B cell (primary cell): ENCODE results near the gene AFF3. TPM values are rescaled to one million over a fixed set of nuclear protein-coding genes. Genes with fewer than 3 reads are reported as not detected.

Experiments used
- ATAC-seq: fragments of 200-7000 bp; cut with Tn5 transposase; one replicate; pipeline ENCODE4 v1.10.0; 2021; ENCODE audit warnings: low read depth, mild to moderate bottlenecking, moderate number of reproducible peaks, moderate library complexity
- CTCF ChIA-PET: fragments of 350-600 bp; sonication (Branson Sonifier 250); formaldehyde crosslinking; loops from one replicate; lab custom pipeline; 2021; ENCODE audit warnings: antibody characterized with exemption, inconsistent platforms; lab: Charles Lee
- POLR2A ChIA-PET: fragments of 350-600 bp; sonication (Branson Sonifier 250); formaldehyde crosslinking; loops from one replicate; lab custom pipeline; 2021; ENCODE audit warnings: antibody characterized with exemption; lab: Charles Lee
- DNase-seq: peaks from one replicate; pipeline ENCODE4 v3.0.0; 2013
- H2AFZ ChIP-seq: 2 replicates; pipeline ENCODE4 v1.6.1; 2012; ENCODE audit warnings: mild to moderate bottlenecking, low read depth, low read length; ENCODE audit not compliant: insufficient read depth, poor library complexity, severe bottlenecking
- H3K27ac ChIP-seq, 2 donors: 1 replicate in 1 of 2; 2 replicates in 1 of 2; pipeline ENCODE4 v1.5.1; 2012 to 2013; ENCODE audit warnings: low read length in 2 of 2, mild to moderate bottlenecking in 2 of 2, moderate library complexity in 1 of 2
- H3K27me3 ChIP-seq, 4 experiments: fragments of 200-600 bp in 1 of 4; sonication (generic) in 1 of 4; replicated peaks in 1 of 4; 1 replicate in 2 of 4; 2 replicates in 2 of 4; pipeline versions ENCODE4 v1.6.1 to v1.7.0; 2013 to 2016; ENCODE audit warnings: low read length in 3 of 4, mild to moderate bottlenecking in 2 of 4, mixed read lengths in 1 of 4, moderate library complexity in 1 of 4; ENCODE audit not compliant: insufficient read depth in 4 of 4, control insufficient read depth in 3 of 4; ENCODE audit errors: control extremely low read depth in 1 of 4
- H3K36me3 ChIP-seq, 2 experiments: replicated peaks in 1 of 2; 1 replicate in 1 of 2; 2 replicates in 1 of 2; pipeline versions ENCODE4 v1.6.1 to v1.7.1; 2013; ENCODE audit warnings: low read length in 1 of 2; ENCODE audit not compliant: insufficient read depth in 2 of 2, control insufficient read depth in 1 of 2; ENCODE audit errors: control extremely low read depth in 1 of 2, extremely low read depth in 1 of 2
- H3K4me1 ChIP-seq, 2 donors: fragments of 200-600 bp in 1 of 2; sonication (generic) in 1 of 2; 1 replicate in 1 of 2; 2 replicates in 1 of 2; pipeline versions ENCODE4 v1.5.1 to v1.6.1; 2013 to 2017; ENCODE audit warnings: low read length in 2 of 2; ENCODE audit not compliant: control insufficient read depth in 2 of 2, insufficient read depth in 2 of 2
- H3K4me2 ChIP-seq: replicated peaks from 2 replicates; pipeline ENCODE3; 2012; ENCODE audit warnings: mild to moderate bottlenecking, low read depth, low read length; ENCODE audit not compliant: poor library complexity, severe bottlenecking
- H3K4me3 ChIP-seq, 5 experiments: fragments of 200-600 bp in 1 of 5; sonication (generic) in 1 of 5; 1 replicate in 3 of 5; 2 replicates in 2 of 5; pipeline versions ENCODE4 v1.5.1 to v1.7.0; 2011 to 2016; ENCODE audit warnings: low read length in 4 of 5, mild to moderate bottlenecking in 4 of 5, low read depth in 2 of 5, control low read depth in 1 of 5, moderate library complexity in 1 of 5; ENCODE audit not compliant: insufficient read depth in 1 of 5; ENCODE audit errors: control extremely low read depth in 1 of 5, extremely low read depth in 1 of 5
- H3K79me2 ChIP-seq: fragments of 200-600 bp; sonication (generic); one replicate; pipeline ENCODE4 v1.6.0; 2016; ENCODE audit warnings: low read length; ENCODE audit not compliant: control insufficient read depth, insufficient read depth
- H3K9ac ChIP-seq: fragments of 200-600 bp; sonication (generic); 2 replicates; pipeline ENCODE4 v1.6.1; 2017; ENCODE audit warnings: mild to moderate bottlenecking, low read length, moderate library complexity
- H3K9me3 ChIP-seq, 3 donors: one replicate each; pipeline versions ENCODE4 v1.6.1 to v1.7.1; 2013; ENCODE audit warnings: low read length in 2 of 3; ENCODE audit not compliant: control insufficient read depth in 2 of 3, insufficient read depth in 1 of 3; ENCODE audit errors: control extremely low read depth in 1 of 3
- H4K20me1 ChIP-seq: 2 replicates; pipeline ENCODE4 v1.6.0; 2012; ENCODE audit warnings: mild to moderate bottlenecking, low read length; ENCODE audit not compliant: insufficient read depth, control insufficient read depth, poor library complexity, severe bottlenecking
- H3K27ac Mint-ChIP-seq: one replicate; pipeline ENCODE4 v1.8.0; 2021; ENCODE audit warnings: mixed read lengths
- H3K27me3 Mint-ChIP-seq: one replicate; pipeline ENCODE4 v1.8.0; 2021; ENCODE audit warnings: mixed read lengths
- H3K4me1 Mint-ChIP-seq: one replicate; pipeline ENCODE4 v1.8.0; 2021; ENCODE audit warnings: mixed read lengths
- H3K4me3 Mint-ChIP-seq: one replicate; pipeline ENCODE4 v1.8.0; 2021; ENCODE audit warnings: mixed read lengths
- H3K9me3 Mint-ChIP-seq: one replicate; pipeline ENCODE4 v1.8.0; 2022; ENCODE audit warnings: mixed read lengths; ENCODE audit not compliant: insufficient read depth
- EZH2 ChIP-seq: IDR thresholded peaks from 2 replicates; pipeline ENCODE4 v1.6.1; 2012; ENCODE audit warnings: borderline replicate concordance, low read depth, mild to moderate bottlenecking, moderate library complexity, low read length; ENCODE audit not compliant: insufficient read depth, poor library complexity, severe bottlenecking
- WGBS: methylation state at CpG from one replicate; pipeline ENCODE4 v1.1.5; 2013; ENCODE audit warnings: missing lambda C conversion rate; ENCODE audit not compliant: insufficient coverage; 5-methylcytosine and 5-hydroxymethylcytosine counted together
- intact Hi-C: fragments of 100-400 bp; cut with micrococcal nuclease; formaldehyde crosslinking; loops from one replicate; pipeline ENCODE4 v1.10.0; 2022
- polyA plus RNA-seq: library from polyadenylated mRNA; depleted of rRNA; stranded (reverse); fragments of >200 nt; gene quantifications from 2 replicates; pipeline ENCODE4 v1.2.3, GENCODE V29; 2012
- total RNA-seq, 2 donors: library from RNA; stranded (reverse); fragments of 120-200 nt in 1 of 2; gene quantifications; 1 replicate in 1 of 2; 2 replicates in 1 of 2; pipeline versions ENCODE4 v1.2.3 to v1.2.4, GENCODE V29; 2013 to 2022
- TF ChIP-seq, protein P1 (sequence below): fragments of 200-600 bp; IDR thresholded peaks from one replicate; pipeline ENCODE4 v1.8.0; 2022; ENCODE audit warnings: antibody characterized with exemption, mild to moderate bottlenecking

Gene AFF3
- total and polyA plus RNA-seq, 2 donors (not counting 1 experiment from before 2014, with no cell fraction given) = 117 to 830 TPM

DNA sequence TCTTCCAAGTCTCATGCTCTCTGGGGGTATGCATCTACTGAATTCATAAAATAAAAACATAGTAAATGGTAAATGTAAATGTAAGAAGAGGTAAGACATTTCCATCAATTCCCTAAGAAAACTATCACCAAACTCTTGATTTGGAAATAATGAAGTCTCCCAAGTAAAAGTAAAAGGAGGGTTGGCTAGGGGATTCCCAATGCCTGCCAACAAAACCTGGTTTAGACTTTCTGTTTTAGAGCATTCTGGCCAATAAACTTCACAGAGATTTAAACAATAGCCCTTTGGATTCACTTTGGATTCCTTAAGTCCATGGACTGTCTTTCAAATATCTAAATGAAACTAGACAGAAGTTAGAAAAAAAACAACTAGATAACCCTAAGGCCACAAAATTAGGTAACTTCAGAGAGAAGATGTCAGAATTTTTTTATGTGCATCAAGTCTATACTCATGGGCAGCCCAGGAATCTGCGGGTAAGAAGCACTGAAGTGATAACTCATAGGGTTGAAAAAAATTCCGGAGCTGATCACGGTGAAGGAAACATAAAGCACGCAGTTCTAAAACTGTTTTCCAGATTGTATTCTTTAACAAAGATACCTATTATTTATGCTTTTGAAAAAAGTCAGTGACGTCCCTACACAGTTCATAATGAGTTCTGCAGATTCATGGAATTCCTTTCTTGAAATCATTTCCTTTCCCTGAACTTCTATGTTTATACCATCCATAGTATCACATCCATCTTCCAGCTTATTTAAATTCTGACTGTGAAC is 263.6 kb downstream of the AFF3 start:
- ChIA-PET POLR2A (no interaction called here), CTCF (interaction anchor here (1.4 kb wide), 1 partner anchor 10 kb away, joined by 7 read pairs; no protein-coding TSS in a partner anchor)
- ATAC-seq = no peak
- DNase-seq = no peak
- H3K9ac ChIP-seq = no peak overlapping the region
- peaks cover 45 to 50% of the 10 kb centered on the region in 2 donors for H3K4me1 ChIP-seq
- no peaks in the 10 kb centered on the region for H3K27me3 ChIP-seq
- Mint-ChIP-seq H3K27me3 (no peaks in the 10 kb centered on the region), H3K9me3 (no peaks in the 10 kb centered on the region), H3K27ac (no peak overlapping the region), H3K4me1 (peaks cover 73% of the 10 kb centered on the region), H3K4me3 (peak overlapping the region; percentile 42)
- H2AFZ ChIP-seq = no peak overlapping the region
- no peak for TF ChIP-seq EZH2
- TF ChIP-seq, protein P1, sequence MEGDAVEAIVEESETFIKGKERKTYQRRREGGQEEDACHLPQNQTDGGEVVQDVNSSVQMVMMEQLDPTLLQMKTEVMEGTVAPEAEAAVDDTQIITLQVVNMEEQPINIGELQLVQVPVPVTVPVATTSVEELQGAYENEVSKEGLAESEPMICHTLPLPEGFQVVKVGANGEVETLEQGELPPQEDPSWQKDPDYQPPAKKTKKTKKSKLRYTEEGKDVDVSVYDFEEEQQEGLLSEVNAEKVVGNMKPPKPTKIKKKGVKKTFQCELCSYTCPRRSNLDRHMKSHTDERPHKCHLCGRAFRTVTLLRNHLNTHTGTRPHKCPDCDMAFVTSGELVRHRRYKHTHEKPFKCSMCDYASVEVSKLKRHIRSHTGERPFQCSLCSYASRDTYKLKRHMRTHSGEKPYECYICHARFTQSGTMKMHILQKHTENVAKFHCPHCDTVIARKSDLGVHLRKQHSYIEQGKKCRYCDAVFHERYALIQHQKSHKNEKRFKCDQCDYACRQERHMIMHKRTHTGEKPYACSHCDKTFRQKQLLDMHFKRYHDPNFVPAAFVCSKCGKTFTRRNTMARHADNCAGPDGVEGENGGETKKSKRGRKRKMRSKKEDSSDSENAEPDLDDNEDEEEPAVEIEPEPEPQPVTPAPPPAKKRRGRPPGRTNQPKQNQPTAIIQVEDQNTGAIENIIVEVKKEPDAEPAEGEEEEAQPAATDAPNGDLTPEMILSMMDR = no peak
- H3K4me2 ChIP-seq = peak overlapping the region; percentile 23
- no peaks in the 10 kb centered on the region for H3K9me3 ChIP-seq
- no peak overlapping the region for H3K27ac ChIP-seq
- peaks cover 86% of the 10 kb centered on the region for H4K20me1 ChIP-seq
- no peak overlapping the region for H3K4me3 ChIP-seq
- intact Hi-C loops = loop anchor here (2.0 to 5.0 kb wide), 2 partner anchors 16 to 36 kb away; no protein-coding TSS in a partner anchor
- 100% methylated on average over 5 of the region's 5 CpGs for WGBS
- peaks cover 77% of the 10 kb centered on the region for H3K79me2 ChIP-seq
- peaks cover 4 to 17% of the 10 kb centered on the region in 2 experiments for H3K36me3 ChIP-seq

DNA sequence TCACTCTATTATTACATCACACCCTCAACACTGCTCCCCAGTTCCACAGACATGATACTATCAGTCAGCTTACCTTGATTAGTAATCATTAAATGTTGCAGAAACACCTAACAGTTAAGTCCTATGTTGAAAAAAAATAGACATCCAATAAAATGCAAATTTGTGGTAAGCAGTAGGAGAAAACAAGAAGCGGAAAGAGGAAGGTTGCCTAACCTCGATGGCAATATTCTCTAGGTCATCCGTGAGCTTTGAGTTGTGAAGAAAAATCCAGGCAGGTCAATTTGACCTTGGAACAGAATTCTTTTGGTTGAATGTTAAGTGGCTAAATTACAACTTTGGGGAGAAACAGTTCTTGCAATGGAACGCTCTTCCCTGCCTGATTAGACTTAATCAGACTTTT is 264.4 kb downstream of the AFF3 start:
- no peaks in the 10 kb centered on the region for H3K9me3 Mint-ChIP-seq
- H3K4me3 ChIP-seq = no peak overlapping the region
- POLR2A ChIA-PET = no interaction called here
- TF ChIP-seq EZH2 = no peak
- TF ChIP-seq, protein P1 = no peak
- intact Hi-C loops = loop anchor here (2.0 to 5.0 kb wide), 2 partner anchors 15 to 36 kb away; no protein-coding TSS in a partner anchor
- peaks cover 66% of the 10 kb centered on the region for H3K4me1 Mint-ChIP-seq
- peak overlapping the region; percentile 23 for H3K4me2 ChIP-seq
- H2AFZ ChIP-seq = no peak overlapping the region
- no peak for DNase-seq
- H3K27ac Mint-ChIP-seq = peak overlapping the region; percentile 37
- ATAC-seq = no peak
- peak overlapping the region; percentile 60 for H3K4me3 Mint-ChIP-seq
- peaks cover 75% of the 10 kb centered on the region for H3K79me2 ChIP-seq
- H3K36me3 ChIP-seq = peaks cover 3 to 24% of the 10 kb centered on the region in 2 experiments
- CTCF ChIA-PET = no interaction called here
- 17% methylated on average over 3 of the region's 4 CpGs for WGBS
- no peaks in the 10 kb centered on the region for H3K27me3 ChIP-seq
- no peak overlapping the region for H3K9ac ChIP-seq
- peaks cover 94% of the 10 kb centered on the region for H4K20me1 ChIP-seq
- no peaks in the 10 kb centered on the region for H3K9me3 ChIP-seq
- H3K4me1 ChIP-seq = peaks cover 45 to 47% of the 10 kb centered on the region in 2 donors
- H3K27ac ChIP-seq = no peak overlapping the region
- H3K27me3 Mint-ChIP-seq = no peaks in the 10 kb centered on the region
